NCI-H510A (cell line): Measurements from ENCODE around the gene CCT7.

Experiments
- DNase-seq: peaks from one replicate; lab custom pipeline; 2025; lab: John Stamatoyannopoulos, UW

The CCT7 gene

DNA sequence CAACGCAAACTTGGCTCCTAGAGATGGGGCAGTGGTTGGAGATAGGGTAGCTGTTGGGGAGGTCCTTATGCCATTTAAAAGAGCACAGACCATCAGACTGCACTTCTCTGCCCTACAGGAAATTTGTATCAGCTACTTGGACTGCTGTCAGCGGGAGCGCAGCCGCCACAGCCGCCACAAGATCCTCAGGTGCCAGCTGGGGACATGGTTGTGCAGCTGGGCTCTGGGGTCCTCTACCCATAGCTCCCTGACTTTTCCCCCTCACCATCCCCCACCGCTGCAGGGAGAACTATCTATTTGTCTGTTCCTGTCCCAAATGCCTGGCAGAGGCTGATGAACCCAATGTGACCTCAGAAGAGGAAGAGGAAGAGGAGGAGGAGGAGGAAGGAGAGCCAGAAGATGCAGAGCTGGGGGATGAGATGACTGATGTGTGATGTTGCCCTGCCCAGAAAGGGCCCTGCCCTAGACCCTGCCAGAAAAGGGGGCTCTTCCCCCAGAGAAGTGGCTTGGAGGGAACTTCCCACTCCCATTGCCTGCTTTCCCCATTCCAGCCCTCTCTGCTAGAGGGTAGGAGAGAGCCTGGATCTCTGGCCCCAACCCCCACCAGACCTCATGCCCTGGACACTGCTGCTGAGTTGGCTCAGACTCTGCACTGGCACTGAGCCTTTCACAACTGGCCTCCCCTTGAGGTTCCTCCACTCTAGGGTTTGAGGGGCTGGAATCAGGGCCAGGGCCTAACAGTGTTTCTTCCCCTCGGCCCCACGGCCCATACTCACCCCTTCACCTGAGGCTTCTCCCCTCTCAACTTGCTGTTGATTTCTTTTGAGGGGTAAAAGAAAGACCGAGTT, 8.4 kb upstream of the CCT7 start:
- DNase-seq, result no peak

DNA sequence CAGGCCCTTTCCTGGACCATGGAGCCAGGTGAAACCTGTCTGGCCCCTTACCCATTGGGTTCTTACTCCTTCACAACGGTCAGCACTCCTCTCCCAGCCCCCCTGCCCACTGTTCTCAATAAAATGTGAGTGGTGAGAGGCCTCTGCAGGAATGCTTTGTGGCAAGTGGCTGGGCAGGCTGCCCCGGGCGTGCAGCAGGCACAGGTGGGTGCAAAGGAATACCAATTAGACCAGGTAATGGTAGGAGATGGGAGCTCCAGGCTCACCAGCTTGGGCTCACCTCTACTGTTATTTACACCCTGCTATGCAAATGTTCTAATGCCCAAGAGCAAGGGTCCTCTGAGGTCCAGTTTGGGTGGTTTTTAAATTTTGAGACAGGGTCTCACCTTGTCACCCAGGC, 7.0 kb upstream of the CCT7 start:
- no peak for DNase-seq

DNA sequence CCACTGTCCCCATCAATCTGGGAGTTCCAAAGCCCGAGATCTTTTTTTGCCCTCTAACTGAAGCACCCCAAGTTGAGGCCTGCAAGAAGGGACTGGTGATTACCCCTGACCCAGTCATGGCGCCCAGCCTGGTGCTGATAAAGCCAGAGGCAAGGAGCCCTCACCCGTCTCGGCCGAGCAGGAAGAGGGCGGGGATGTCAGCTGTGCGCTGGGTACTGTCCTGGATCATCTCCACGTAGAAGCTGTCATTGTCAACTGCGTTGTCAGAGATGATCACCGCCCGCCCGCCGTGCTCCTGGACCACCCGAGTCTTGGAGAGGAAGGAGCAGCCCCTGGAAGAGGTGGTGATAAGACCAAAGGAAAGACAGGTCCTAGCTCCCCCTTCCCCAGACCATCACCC, 5.5 kb upstream of the CCT7 start:
- DNase-seq, result no peak

DNA sequence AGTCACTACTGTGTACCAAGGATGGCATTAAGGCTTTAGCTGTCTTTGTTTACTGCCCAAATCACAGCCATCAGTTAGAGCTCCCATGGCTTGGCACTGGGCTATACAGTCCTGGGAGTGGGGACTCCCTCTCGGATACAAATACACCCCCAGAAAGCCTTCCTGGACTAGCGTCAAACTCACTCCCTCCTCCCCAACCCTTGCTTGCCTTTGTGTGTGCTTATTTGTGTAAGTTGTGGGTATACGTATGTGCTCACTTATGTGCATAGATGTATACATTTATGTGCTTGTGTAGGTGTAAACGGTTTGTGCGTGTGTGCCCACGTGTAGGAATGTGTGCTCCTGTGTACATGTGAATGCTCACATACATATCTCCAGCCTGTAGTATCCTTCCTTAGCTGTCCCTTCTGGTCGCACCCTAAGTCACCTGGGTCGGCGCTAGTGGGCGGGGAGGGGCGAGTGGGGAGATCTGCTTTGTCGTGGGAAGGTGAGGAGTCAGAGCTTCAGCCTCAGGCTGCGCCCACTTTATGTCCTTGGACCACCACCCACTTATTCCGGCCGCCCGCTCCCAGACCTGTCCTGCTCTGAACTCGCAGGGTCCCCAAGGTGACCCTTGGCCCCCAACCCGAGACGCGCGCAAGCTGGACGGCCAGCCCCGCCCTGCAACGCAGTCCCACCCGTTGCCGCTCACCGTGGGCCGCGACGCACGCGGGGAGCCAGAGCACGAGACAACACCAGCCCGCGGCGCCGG, 1.5 kb upstream of the CCT7 start:
- no peak for DNase-seq

DNA sequence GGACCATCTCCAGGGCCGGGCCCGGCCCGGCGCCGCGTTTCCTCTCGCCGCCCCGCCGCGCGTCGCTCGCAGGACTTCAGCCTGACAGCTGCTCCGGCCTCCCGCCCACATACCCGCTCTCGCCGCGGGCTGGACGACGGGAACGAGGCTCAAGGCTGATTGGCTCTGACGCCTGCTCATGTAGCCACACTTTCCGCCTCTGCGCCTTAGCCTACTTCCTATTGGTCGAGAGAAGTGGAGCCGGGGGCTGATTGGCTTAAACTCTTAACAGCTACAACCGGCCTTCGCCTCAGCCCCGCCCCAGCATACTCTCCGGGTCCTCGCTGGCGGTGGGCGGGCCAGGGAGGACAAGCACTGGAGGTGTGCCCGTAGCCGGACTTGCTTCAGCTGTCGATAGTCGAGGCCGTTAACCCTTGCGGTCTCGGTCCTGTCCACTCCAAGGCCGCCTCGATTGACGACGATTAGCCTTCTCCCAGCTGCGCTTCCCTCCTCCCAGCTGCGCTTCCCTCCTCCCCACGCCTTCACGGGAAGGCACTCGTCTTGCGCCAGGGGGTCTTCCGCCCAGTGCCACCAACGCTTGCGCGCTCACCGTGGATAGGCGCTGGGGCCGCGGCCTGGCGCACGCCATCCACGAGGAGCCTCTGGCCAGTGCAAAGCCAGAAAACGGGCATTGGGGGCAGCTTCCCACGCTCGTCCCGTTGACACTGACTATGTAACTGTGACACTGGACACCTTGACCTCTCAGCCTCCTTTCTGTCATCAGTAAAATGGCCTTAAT, 765 bp upstream of the CCT7 start, which contains the start of gene PRADC1:
Gene PRADC1, minus strand, starts transcription at position 86 of the 778 bp plus-strand sequence. Its CDS starts 79 bp downstream, at position 7.
- peak; percentile 99 for DNase-seq

DNA sequence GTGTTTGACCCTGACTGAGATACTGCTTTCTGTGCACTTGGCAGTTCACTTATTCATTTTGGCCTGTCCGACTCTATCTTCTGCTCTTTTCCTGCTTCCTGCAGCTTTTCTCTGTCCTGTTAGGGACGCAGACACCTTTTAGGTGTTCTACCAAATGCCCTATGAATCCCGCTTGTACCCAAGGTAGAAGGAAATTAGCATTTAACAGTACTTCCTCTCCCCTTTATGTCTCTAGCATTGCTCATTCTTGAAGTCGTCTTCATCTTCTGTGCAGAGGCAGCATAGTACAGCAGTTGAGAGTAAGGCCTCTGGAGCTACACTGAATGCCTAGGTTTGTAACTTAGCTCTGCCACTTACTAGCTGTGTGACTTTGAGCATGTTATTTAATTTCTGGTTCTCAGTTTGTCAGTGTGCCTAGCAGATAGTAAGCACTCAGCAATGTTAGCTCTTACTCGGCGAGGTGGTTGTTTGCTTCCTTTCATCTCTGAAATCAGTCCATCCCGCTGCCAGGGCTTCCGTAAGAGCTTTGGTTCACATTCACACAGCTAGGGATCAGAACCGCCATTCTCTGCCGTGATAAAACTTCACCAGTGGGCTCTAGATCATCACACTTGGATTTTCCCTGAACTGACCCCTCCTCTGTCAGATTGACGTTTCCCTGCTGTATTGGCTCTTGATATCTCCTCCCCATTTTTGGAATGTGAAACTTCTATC, 1.4 kb downstream of the CCT7 start:
- no peak for DNase-seq

DNA sequence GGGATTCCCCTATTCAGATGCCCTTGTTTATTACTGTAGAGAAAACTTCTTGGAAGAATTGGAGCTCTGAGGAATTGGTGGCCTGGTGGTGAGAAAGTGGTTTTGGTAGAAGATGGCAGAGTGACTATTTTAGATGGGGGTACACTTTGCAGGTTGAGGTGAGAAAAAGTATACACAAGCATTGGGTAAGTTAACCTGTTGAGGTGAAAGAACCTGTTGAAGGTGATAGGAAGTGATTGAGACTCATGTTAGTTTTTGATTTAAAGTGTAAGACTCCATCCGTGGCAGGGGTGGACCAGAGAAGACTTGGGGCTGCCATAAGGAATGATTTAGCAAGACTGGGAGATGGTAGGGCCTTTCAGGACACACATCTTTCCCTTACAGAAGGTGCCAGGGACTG, 3.1 kb downstream of the CCT7 start:
- DNase-seq, result no peak

DNA sequence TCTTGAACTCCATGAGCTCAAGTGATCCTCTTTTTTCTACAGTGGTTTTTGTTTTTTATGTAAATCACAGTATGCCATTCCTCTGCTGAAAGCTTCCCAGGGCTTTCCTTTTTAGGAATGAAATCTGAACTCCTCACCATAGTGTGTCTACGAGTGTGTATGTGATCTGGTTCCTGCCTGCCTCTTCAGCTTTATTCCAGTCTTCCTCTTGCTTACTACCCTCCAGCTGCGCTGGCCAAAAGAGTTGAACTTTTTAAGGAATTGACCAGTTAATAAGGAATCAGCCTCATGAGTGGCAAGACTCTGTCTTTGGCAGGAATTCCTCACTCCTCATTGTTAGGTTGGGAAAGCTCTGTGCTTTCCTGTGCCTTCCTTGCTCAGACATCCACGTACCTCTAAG, 4.0 kb downstream of the CCT7 start:
- DNase-seq, result no peak

DNA sequence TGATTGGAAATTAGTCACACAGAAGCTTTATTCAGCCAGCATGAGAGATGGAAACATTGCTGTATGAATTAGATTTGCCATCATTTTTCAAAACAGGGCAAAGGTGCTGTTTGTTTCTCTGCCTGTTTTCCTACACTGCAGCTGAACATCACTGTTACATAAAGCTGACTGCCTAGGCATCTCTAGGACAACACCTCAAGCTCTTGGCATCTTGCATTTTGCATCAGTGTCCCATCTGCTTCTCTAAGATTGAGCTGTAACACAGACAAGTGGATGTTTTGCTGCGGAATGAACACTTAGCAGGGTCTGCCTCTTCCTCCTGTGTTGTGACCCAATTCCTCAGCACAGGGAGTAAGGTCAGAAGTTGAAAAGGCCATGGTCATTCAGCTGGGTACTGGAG, 4.9 kb downstream of the CCT7 start:
- no peak for DNase-seq

DNA sequence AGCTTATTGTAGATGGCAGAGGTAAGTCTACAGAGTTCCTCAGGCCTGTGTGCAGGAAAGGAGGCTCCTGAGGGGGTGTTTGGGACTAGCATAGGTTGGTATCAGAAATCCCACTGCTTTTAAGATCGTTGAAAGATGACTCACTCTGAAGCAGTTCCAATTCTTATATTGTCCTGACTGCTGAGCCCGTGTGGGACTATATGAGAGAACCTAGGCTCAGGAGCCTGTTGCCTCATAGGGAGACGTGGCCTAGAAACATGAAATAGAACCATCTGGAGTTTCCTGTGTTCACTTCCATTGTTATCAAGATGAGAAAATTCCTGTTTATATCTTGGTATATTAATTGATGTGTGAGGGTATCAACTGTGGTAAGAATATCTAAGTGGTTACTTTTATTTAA, 5.7 kb downstream of the CCT7 start:
- DNase-seq, result no peak

DNA sequence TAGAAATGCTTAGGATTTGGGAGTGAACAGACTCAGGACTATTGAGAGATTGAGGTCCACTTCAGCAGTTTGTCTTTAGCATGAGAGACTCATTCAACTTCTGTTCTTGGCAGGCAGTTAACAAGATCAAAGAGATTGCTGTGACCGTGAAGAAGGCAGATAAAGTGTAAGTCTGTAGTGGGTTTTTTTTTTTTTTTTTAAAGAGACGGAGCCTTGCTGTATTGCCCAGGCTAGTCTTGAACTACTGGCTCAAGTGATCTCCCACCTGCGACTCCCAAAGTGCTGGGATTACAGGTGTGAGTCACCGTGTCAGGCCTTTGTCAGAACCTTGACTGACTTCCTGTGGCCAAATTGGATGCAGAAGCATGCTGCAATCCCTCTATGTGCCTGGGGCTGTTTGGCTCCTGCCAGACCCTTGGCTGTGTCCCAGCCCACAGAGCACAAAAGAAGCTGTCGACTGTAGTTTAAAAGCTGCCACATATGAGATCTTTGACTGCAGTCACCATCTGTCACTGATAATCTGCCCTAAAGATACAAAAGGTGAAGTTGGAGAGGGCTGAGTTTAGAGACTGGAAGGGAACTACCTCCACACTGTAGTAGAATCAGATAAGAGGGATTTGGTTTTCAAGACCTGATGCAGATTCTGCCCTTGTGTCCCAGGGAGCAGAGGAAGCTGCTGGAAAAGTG, 9.9 kb downstream of the CCT7 start:
- no peak for DNase-seq

DNA sequence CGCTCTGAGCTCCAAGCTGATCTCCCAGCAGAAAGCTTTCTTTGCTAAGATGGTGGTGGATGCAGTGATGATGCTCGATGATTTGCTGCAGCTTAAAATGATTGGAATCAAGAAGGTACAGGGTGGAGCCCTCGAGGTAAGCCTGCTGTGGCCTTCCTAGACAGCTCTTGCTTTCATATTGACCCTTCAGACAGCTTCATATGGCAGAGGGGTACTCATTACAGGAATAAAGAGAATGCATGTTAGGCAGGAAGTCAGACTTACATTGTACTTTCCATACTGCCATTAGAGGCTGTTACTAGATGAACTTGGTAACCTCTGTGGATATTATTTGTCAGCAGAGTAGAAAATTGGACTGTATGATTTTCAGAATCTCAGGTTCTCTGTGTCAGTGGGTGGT, 10.5 kb downstream of the CCT7 start:
- DNase-seq, result no peak

DNA sequence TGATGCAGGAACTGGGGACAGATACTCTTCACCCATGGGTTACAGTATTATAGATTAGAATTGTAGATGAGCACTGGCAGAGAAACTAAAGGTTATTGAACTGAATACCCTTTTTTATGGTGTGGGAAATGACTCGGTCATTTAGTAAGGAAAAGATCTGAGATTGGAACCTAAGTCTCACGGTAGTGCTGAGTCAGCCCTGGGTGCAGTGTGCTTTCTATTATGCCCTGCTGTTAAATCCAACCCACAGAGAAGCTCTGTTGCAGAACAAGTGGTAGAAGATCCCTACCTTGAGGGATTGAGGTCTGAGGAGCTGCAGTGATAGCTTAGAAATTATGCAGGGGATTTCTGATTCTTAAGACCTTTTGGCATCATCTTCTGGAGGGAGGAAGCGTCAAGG, 12.7 kb downstream of the CCT7 start:
- no peak for DNase-seq

DNA sequence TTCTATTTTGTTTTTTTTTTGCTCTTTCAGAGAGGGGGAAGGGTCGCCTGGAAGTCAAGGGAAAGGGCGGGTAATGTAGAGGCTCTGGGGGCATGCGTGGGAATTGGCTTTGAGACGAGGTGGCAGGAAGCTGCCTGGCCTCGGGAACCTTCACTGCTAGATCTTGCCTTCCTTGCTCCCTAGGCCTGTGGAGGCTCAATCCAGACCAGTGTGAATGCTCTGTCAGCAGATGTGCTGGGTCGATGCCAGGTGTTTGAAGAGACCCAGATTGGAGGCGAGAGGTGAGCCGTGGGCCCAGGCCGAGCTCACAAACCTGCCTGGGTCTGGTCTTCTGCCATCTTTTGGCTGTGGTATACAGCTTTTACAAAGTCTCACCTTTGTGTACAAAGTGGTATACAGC, 15.5 kb downstream of the CCT7 start:
- DNase-seq, result no peak

DNA sequence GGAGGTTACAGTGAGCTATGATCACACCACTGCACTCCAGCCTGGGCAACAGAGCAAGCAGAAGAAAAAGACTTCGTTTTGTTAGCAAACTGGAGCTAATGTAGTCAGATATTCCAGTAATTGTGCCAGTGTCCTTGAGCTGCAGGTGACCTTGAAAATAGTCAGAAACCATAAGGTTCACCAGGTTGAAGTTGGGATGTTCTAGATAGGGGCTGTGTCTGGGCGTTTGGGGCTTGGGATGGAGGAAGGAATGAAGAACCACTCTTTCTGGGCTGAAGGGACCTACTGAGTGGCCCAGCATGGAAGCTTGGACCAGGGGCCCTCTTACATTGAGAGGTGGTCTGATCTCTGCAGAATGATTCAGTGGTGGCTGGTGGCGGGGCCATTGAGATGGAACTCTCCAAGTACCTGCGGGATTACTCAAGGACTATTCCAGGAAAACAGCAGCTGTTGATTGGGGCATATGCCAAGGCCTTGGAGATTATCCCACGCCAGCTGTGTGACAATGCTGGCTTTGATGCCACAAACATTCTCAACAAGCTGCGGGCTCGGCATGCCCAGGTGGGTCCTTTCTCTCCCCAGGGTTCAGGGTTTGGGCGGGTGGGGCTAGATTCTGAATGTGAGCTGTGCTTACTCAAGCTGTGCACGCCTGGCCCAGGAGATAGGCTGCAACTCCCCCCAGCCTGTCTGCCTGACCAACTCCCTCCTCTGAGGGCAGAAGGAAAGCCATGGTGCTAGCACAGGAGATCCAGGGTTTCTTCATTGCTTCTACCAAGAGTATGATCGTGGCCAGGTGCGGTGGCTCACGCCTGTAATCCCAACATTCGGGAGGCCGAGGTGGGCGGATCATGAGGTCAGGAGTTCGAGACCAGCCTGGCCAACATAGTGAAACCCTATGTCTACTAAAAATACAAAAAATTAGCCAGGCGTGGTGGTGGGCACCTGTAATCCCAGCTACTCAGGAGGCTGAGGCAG, 17.1 kb downstream of the CCT7 start:
- DNase-seq, result no peak

DNA sequence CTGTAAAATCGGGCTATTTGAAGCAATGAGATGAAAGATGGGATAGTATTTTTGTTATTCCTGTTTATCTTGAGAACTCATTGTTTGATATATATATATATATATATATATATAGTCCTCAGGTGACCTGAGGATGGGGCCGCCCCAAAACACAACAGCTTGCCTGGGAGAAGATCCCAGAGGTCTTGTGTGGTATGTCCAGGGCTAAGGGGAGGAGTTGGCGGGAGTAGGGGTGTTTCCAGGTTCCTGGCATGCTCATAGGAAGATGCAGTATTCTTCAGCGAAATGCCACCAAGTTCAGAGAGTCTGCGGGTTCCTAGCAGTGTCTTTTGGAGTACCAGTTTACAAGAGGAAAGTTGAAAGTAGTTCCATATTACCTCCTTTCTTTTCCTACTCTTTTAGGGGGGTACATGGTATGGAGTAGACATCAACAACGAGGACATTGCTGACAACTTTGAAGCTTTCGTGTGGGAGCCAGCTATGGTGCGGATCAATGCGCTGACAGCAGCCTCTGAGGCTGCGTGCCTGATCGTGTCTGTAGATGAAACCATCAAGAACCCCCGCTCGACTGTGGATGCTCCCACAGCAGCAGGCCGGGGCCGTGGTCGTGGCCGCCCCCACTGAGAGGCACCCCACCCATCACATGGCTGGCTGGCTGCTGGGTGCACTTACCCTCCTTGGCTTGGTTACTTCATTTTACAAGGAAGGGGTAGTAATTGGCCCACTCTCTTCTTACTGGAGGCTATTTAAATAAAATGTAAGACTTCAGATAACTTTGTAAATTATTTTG, 18.3 kb downstream of the CCT7 start:
- no peak for DNase-seq

DNA sequence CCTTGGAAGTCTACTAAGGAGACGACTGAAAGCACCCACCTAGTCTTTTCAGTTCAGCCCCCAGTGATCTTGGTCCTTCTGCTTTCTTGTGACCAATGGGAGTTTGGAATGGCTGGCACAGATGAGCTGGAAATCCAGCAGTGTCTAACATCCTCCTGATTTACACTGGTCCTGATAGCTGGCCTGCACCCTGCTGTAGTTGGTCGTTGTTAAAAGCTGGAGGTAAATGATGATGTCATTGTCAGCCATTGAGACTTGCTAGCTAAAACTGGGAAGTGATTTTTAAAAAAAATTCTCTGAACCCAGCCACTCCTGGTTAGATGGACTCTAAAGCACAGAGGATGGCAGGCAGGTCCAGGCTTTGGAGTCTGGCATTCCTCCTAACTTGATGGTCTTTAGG, 19.3 kb downstream of the CCT7 start:
- DNase-seq, result no peak

DNA sequence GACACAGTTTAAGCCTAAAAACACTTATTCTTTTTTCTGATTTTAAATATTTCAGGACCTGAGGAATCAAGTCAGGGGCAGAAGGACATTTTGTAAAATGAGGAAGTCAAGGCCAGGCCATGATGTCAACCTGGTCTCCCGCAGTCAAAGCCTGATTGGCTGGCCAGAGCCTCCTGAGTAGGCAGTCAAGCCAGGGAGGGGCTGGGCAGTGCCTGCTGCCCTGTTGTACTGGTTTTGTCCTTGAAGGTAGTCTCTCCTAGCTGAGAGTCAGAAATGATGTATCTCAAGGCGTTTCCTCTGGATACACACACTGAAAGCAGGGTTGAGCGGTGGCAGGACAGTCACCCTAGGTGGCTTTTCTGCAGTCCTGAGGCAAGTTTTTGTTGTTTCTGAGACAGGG, 19.8 kb downstream of the CCT7 start:
- DNase-seq, result no peak

DNA sequence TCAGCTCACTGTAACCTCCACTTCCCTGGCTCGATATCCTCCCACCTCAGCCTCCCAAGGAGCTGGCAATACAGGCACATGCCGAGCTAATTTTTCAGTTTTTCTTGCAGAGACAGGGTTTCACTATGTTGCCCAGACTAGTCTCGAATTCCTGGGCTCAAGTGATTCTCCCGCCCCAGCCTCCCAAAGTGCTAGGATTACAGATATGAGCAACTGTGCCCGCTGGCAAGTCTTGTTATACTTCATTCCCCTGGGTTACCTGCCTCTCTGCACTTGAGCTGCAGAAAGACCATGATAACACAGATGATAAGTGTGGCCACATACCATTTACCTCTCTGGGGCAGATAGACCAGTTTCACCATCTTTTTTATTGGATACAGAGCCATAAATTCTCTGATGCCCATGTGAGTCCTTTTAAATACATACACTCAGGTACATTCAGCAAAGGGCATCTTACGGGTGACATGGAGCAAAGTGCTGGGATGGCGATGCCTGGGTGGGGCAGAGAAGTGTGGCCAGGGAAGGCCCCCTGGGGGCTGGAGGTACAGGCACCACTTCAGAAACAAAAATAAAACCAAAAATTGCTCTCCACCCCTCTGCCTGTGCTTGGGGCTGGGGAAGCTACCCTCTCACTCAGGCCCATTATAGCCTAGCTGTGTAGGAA, 20.4 kb downstream of the CCT7 start:
- no peak for DNase-seq
